Measurements from ENCODE around the gene PPP1R16B.

GRCh38 chr20:38968090-38968489 lies 162.6 kb downstream of the PPP1R16B start:
- no peak for TF ChIP-seq ZNF274 (IDR thresholded peaks at IDR 0.05; ENCODE audit: low read depth, low read length)
- no peak for TF ChIP-seq SUZ12 (IDR thresholded peaks at IDR 0.05; ENCODE audit: extremely low read depth, insufficient read depth, insufficient read length)

All from NT2/D1 (cell line).